OCI-LY7 (cell line): ENCODE measurements around the gene PDIA2. TPM values are rescaled to one million over a fixed set of nuclear protein-coding genes. Genes with fewer than 3 reads are reported as not detected.
"Not testable (repeated sequence)": the region's sequence is repeated elsewhere in the genome, so short reads cannot be mapped to it uniquely, and the experiment has no call there.

Experiments used
- BruUV-seq: library from RNA; stranded (reverse); fragments of 400-500 nt; replicated peaks from 2 replicates; lab custom pipeline; 2021; lab: Mats Ljungman, UMichigan
- CTCF ChIA-PET: fragments of 300-600 bp; sonication (Branson Sonifier 250); formaldehyde crosslinking; loops from one replicate; lab custom pipeline; 2022; ENCODE audit warnings: antibody characterized with exemption; ENCODE audit not compliant: unreplicated experiment; lab: Charles Lee
- POLR2A ChIA-PET: fragments of 300-600 bp; sonication (Branson Sonifier 250); formaldehyde crosslinking; loops from one replicate; lab custom pipeline; 2022; ENCODE audit warnings: antibody characterized with exemption; lab: Charles Lee
- DNase-seq: peaks from one replicate; pipeline ENCODE4 v3.0.0-alpha.2; 2015; ENCODE audit warnings: low spot score
- H2AFZ ChIP-seq: fragments of 200-600 bp; sonication (generic), shearing (Covaris generic); 2 replicates; pipeline ENCODE4 v1.6.1; 2014; ENCODE audit warnings: mild to moderate bottlenecking, antibody characterized with exemption, low read length, moderate library complexity
- H3K27ac ChIP-seq: fragments of 200-600 bp; sonication (generic); 2 replicates; pipeline ENCODE4 v1.5.1; 2014; ENCODE audit warnings: mixed run types, low read depth, mild to moderate bottlenecking, moderate library complexity, low read length, inconsistent platforms; ENCODE audit not compliant: poor library complexity, severe bottlenecking
- H3K36me3 ChIP-seq: fragments of 200-600 bp; sonication (generic); 2 replicates; pipeline ENCODE4 v1.6.1; 2014; ENCODE audit warnings: mild to moderate bottlenecking, antibody characterized with exemption, low read length, moderate library complexity, mixed read lengths; ENCODE audit not compliant: insufficient read depth
- H3K4me1 ChIP-seq: fragments of 200-600 bp; sonication (generic); 2 replicates; pipeline ENCODE4 v1.5.1; 2014; ENCODE audit warnings: mild to moderate bottlenecking, low read length; ENCODE audit not compliant: insufficient read depth, poor library complexity, severe bottlenecking
- H3K4me2 ChIP-seq: fragments of 200-600 bp; sonication (generic); 2 replicates; pipeline ENCODE4 v1.6.1; 2014; ENCODE audit warnings: mild to moderate bottlenecking, low read length
- H3K4me3 ChIP-seq: fragments of 200-600 bp; sonication (generic); 2 replicates; pipeline ENCODE4 v1.5.1; 2014; ENCODE audit warnings: mild to moderate bottlenecking, low read depth, low read length; ENCODE audit not compliant: poor library complexity, severe bottlenecking
- H3K79me2 ChIP-seq: fragments of 200-600 bp; sonication (generic); 2 replicates; pipeline ENCODE4 v1.6.1; 2016; ENCODE audit warnings: low read depth, mild to moderate bottlenecking, low read length, moderate library complexity, mixed read lengths; ENCODE audit not compliant: insufficient read depth
- H3K9me2 ChIP-seq: fragments of 200-600 bp; sonication (generic); 2 replicates; pipeline ENCODE4 v1.6.1; 2016; ENCODE audit warnings: mild to moderate bottlenecking, low read length, mixed read lengths; ENCODE audit not compliant: insufficient read depth
- H3K9me3 ChIP-seq: fragments of 200-600 bp; sonication (generic); 2 replicates; pipeline ENCODE4 v1.6.1; 2014; ENCODE audit warnings: mild to moderate bottlenecking, mixed run types, low read length, mixed read lengths
- H4K20me1 ChIP-seq: fragments of 200-600 bp; sonication (generic); 2 replicates; pipeline ENCODE4 v1.6.1; 2014; ENCODE audit warnings: mild to moderate bottlenecking, antibody characterized with exemption, low read length, moderate library complexity, mixed read lengths; ENCODE audit not compliant: insufficient read depth
- EZH2phosphoT487 ChIP-seq: fragments of 200-600 bp; sonication (generic); IDR thresholded peaks from 2 replicates; pipeline ENCODE4 v1.6.1; 2018; ENCODE audit warnings: low read depth, borderline replicate concordance, mild to moderate bottlenecking, mixed run types, antibody characterized with exemption, low read length, moderate library complexity, mixed read lengths
- intact Hi-C: fragments of 100-400 bp; cut with micrococcal nuclease; formaldehyde crosslinking; loops from one replicate; pipeline ENCODE4 v1.10.0; 2022; ENCODE audit not compliant: unreplicated experiment
- total RNA-seq, 2 experiments: library from RNA; depleted of rRNA in 1 of 2; stranded (reverse); fragments of >200 nt in 1 of 2; shearing (Covaris generic) in 1 of 2; gene quantifications; 2 replicates each; pipeline ENCODE4 v1.2.3, GENCODE V29; 2014 to 2022
- TF ChIP-seq, protein P1 (sequence below): fragments of 200-600 bp; sonication (generic); conservative IDR thresholded peaks from 2 replicates; pipeline ENCODE4 v1.5.1; 2014; ENCODE audit warnings: mild to moderate bottlenecking, antibody characterized with exemption, low read length, moderate library complexity, mixed read lengths

The PDIA2 gene
- total RNA-seq, 2 experiments from 2014 or later = not detected

DNA sequence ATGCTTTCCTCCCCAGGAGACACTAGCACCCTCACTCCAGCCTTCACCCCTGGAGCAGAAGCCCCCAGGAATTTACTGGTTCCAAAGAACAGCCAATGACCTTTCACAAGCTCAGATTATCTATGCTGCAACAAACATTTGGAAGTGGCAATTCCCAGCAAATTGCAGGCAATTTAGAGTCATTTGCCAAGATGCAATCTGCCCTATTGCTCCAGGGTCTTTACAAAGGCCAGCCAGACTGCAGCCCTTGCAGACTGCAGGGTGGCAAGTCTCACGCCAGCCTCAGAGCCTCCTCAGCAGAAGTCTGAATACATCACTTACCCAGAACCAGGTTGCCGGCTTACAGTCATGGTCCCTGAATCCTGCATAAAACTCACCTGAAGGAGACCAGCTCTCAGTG lies 47.8 kb downstream of the PDIA2 start:
- Histone ChIP-seq H3K4me1 (peaks cover 1% of the 10 kb centered on the region), H3K9me2 (no peaks in the 10 kb centered on the region), H3K4me3 (no peak overlapping the region), H4K20me1 (no peaks in the 10 kb centered on the region; the same call in 1 of the 2 replicates), H3K79me2 (peaks cover 21% of the 10 kb centered on the region), H3K4me2 (no peak overlapping the region), H3K36me3 (no peaks in the 10 kb centered on the region; the same call in 1 of the 2 replicates), H3K9me3 (no peaks in the 10 kb centered on the region), H3K27ac (no peak overlapping the region), H2AFZ (no peak overlapping the region)
- BruUV-seq = no TSS peak
- intact Hi-C loops = no loop called here
- TF ChIP-seq EZH2phosphoT487 = no peak
- TF ChIP-seq, protein P1, sequence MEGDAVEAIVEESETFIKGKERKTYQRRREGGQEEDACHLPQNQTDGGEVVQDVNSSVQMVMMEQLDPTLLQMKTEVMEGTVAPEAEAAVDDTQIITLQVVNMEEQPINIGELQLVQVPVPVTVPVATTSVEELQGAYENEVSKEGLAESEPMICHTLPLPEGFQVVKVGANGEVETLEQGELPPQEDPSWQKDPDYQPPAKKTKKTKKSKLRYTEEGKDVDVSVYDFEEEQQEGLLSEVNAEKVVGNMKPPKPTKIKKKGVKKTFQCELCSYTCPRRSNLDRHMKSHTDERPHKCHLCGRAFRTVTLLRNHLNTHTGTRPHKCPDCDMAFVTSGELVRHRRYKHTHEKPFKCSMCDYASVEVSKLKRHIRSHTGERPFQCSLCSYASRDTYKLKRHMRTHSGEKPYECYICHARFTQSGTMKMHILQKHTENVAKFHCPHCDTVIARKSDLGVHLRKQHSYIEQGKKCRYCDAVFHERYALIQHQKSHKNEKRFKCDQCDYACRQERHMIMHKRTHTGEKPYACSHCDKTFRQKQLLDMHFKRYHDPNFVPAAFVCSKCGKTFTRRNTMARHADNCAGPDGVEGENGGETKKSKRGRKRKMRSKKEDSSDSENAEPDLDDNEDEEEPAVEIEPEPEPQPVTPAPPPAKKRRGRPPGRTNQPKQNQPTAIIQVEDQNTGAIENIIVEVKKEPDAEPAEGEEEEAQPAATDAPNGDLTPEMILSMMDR = no peak
- DNase-seq = no peak
- POLR2A ChIA-PET = interaction anchor here (0.7 kb wide), 1 partner anchor 38 kb away, joined by 3 read pairs; no protein-coding TSS in a partner anchor
- CTCF ChIA-PET = no interaction called here

GRCh38 chr16:331181-331814 lies 48.3 kb downstream of the PDIA2 start:
- CTCF ChIA-PET, H3K36me3 ChIP-seq, H3K4me2 ChIP-seq, H3K27ac ChIP-seq, H3K4me1 ChIP-seq, H3K9me3 ChIP-seq, H4K20me1 ChIP-seq, H3K4me3 ChIP-seq, H3K9me2 ChIP-seq, DNase-seq, H2AFZ ChIP-seq, BruUV-seq, intact Hi-C loops: not testable (repeated sequence)
- peaks cover 22% of the 10 kb centered on the region for H3K79me2 ChIP-seq
- POLR2A ChIA-PET = interaction anchor here (0.7 kb wide), 1 partner anchor 38 kb away, joined by 3 read pairs; no protein-coding TSS in a partner anchor

DNA sequence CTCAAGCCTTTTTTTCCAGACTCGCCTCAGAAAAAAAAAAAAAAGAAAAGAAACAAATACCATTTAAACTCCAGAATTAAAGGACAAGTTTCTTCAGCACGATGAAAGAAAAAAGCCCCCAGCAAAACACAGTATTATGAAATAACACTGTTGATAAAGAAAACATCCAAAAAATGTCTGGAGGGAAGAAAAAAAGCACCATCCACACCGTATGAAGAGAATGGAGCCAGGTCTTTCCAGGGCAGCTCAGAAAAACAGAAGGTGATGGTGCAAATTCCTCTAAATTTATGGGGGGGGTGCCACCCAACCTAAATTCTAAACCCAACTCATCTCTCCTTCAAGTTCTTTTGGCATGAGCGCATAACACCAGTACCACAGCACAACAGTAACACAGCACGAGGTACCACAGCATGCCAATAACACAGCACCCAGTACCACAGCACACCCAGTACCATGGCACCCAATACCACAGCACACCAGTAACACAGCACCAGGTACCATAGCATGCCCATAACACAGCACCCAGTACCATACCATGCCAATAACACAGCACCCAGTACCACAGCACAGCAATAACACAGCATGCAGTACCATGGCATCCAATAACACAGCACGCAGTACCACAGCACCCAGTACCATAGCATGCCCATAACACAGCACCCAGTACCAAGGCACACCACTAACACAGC lies 50.6 kb downstream of the PDIA2 start:
- Histone ChIP-seq H3K27ac (no peak overlapping the region), H3K79me2 (peaks cover 32% of the 10 kb centered on the region), H2AFZ (no peak overlapping the region), H3K36me3 (no peaks in the 10 kb centered on the region; the same call in 1 of the 2 replicates), H3K9me2 (no peaks in the 10 kb centered on the region), H3K4me2 (no peak overlapping the region), H4K20me1 (no peaks in the 10 kb centered on the region; the same call in 1 of the 2 replicates), H3K4me3 (no peak overlapping the region), H3K9me3 (no peaks in the 10 kb centered on the region), H3K4me1 (no peaks in the 10 kb centered on the region)
- TF ChIP-seq, protein P1 = no peak
- no peak for TF ChIP-seq EZH2phosphoT487
- no peak for DNase-seq
- intact Hi-C loops = no loop called here
- CTCF ChIA-PET = no interaction called here
- POLR2A ChIA-PET = no interaction called here
- no TSS peak for BruUV-seq

DNA sequence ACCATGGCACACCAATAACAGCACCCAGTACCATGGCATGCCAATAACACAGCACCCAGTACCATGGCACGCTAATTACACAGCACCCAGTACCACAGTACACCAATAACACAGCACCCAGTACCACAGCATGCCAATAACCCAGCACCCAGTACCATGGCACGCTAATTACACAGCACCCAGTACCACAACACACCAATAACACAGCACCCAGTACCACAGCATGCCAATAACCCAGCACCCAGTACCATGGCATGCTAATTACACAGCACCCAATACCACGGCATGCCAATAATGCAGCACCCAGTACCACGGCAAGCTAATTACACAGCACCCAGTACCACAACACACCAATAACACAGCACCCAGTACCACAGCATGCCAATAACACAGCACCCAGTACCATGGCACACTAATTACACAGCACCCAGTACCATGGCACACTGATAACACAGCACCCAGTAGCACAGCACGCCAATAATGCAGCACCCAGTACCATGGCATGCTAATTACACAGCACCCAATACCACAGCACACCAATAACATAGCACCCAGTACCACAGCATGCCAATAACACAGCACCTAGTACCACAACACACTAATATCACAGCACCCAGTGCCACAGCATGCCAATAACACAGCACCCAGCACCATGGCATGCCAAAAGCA lies 51.3 kb downstream of the PDIA2 start:
- H3K4me3 ChIP-seq, H3K36me3 ChIP-seq, BruUV-seq, H4K20me1 ChIP-seq, H2AFZ ChIP-seq, POLR2A ChIA-PET, H3K4me1 ChIP-seq, H3K9me3 ChIP-seq, H3K4me2 ChIP-seq, H3K9me2 ChIP-seq, intact Hi-C loops, DNase-seq, CTCF ChIA-PET, H3K27ac ChIP-seq: not testable (repeated sequence)
- H3K79me2 ChIP-seq = peaks cover 36% of the 10 kb centered on the region
